HepG2 (cell line): ENCODE measurements around the gene ARMH1. TPM values are rescaled to one million over a fixed set of nuclear protein-coding genes. Genes with fewer than 3 reads are reported as not detected.

ENCODE experiments used
- BCL6 ChIP-seq: IDR thresholded peaks from 2 replicates; pipeline ENCODE4 v1.6.1; 2016; ENCODE audit warnings: missing genetic modification reagents, missing compliant biosample characterization
- CEBPG ChIP-seq: IDR thresholded peaks from 2 replicates; pipeline ENCODE4 v1.6.1; 2016
- CERS6 ChIP-seq: sonication (generic); formaldehyde crosslinking; IDR thresholded peaks from 2 replicates; pipeline ENCODE4 v1.5.0; 2020; ENCODE audit warnings: missing genetic modification reagents
- HNRNPK ChIP-seq: fragments of 200-400 bp; formaldehyde crosslinking; IDR thresholded peaks from 2 replicates; pipeline ENCODE4 v1.6.1; 2018; ENCODE audit warnings: low read length, low read depth, moderate library complexity, mild to moderate bottlenecking; ENCODE audit not compliant: poor library complexity, severe bottlenecking
- KAT8 ChIP-seq: IDR thresholded peaks from 2 replicates; pipeline ENCODE4 v1.6.1; 2016; ENCODE audit warnings: missing genetic modification reagents, missing compliant biosample characterization
- MLXIP ChIP-seq: sonication (generic); formaldehyde crosslinking; IDR thresholded peaks from 2 replicates; pipeline ENCODE4 v1.9.0; 2021; ENCODE audit warnings: missing genetic modification reagents, borderline replicate concordance
- NFYB ChIP-seq: sonication (generic); formaldehyde crosslinking; IDR thresholded peaks from 2 replicates; pipeline ENCODE4 v1.4.0; 2020; ENCODE audit warnings: missing genetic modification reagents
- NKX3-1 ChIP-seq: sonication (generic); formaldehyde crosslinking; IDR thresholded peaks from 2 replicates; pipeline ENCODE4 v1.5.0; 2020; ENCODE audit warnings: missing genetic modification reagents
- NR2C2 ChIP-seq: sonication (generic); formaldehyde crosslinking; IDR thresholded peaks from 2 replicates; pipeline ENCODE4 v1.4.0; 2020; ENCODE audit warnings: missing genetic modification reagents, mild to moderate bottlenecking, moderate library complexity, borderline replicate concordance
- RFXANK ChIP-seq: IDR thresholded peaks from 2 replicates; pipeline ENCODE4 v1.6.1; 2016
- SETDB1 ChIP-seq: sonication (generic); formaldehyde crosslinking; IDR thresholded peaks from 2 replicates; pipeline ENCODE4 v1.5.1; 2020; ENCODE audit warnings: missing genetic modification reagents, mild to moderate bottlenecking, borderline replicate concordance
- SNAPC2 ChIP-seq: sonication (generic); formaldehyde crosslinking; IDR thresholded peaks from 2 replicates; pipeline ENCODE4 v1.8.1; 2022; ENCODE audit warnings: mild to moderate bottlenecking, missing genetic modification reagents
- SRSF1 ChIP-seq: fragments of 200-400 bp; formaldehyde crosslinking; optimal IDR thresholded peaks from 2 replicates; pipeline ENCODE3; 2017; ENCODE audit warnings: mild to moderate bottlenecking, low read depth, low read length, moderate library complexity
- ZMAT3 ChIP-seq: sonication (generic); formaldehyde crosslinking; conservative IDR thresholded peaks from 2 replicates; pipeline ENCODE4 v1.7.0; 2021; ENCODE audit warnings: missing genetic modification reagents
- ZNF343 ChIP-seq: sonication (generic); formaldehyde crosslinking; IDR thresholded peaks from 2 replicates; pipeline ENCODE4 v1.4.0; 2020; ENCODE audit warnings: mild to moderate bottlenecking, missing genetic modification reagents
- ZNF496 ChIP-seq: sonication (generic); formaldehyde crosslinking; IDR thresholded peaks from 2 replicates; pipeline ENCODE4 v1.8.1; 2023; ENCODE audit warnings: mild to moderate bottlenecking, moderate library complexity, missing genetic modification reagents; ENCODE audit not compliant: insufficient replicate concordance
- ZNF550 ChIP-seq: sonication (generic); formaldehyde crosslinking; IDR thresholded peaks from 2 replicates; pipeline ENCODE4 v1.4.0; 2020; ENCODE audit warnings: mild to moderate bottlenecking, missing genetic modification reagents, borderline replicate concordance
- ZNF574 ChIP-seq: sonication (generic); formaldehyde crosslinking; IDR thresholded peaks from 2 replicates; pipeline ENCODE4 v1.4.0; 2020; ENCODE audit warnings: missing genetic modification reagents
- ZNF720 ChIP-seq: sonication (generic); formaldehyde crosslinking; IDR thresholded peaks from 2 replicates; pipeline ENCODE4 v1.4.0; 2020; ENCODE audit warnings: missing genetic modification reagents
- ZNF75D ChIP-seq: sonication (generic); formaldehyde crosslinking; IDR thresholded peaks from 2 replicates; pipeline ENCODE4 v1.8.1; 2023; ENCODE audit warnings: missing genetic modification reagents, mild to moderate bottlenecking, borderline replicate concordance
- ZNF775 ChIP-seq: sonication (generic); formaldehyde crosslinking; IDR thresholded peaks from 2 replicates; pipeline ENCODE4 v1.4.0; 2020; ENCODE audit warnings: missing genetic modification reagents, mild to moderate bottlenecking, moderate library complexity, borderline replicate concordance
- ZSCAN29 ChIP-seq: sonication (generic); formaldehyde crosslinking; conservative IDR thresholded peaks from 2 replicates; pipeline ENCODE4 v1.4.0; 2020; ENCODE audit warnings: mild to moderate bottlenecking, missing genetic modification reagents
- polyA plus RNA-seq, 8 experiments: library from polyadenylated mRNA; depleted of rRNA in 3 of 8; stranded (reverse) in 7 of 8; unstranded in 1 of 8; fragments of >200 nt; fragmentation: Illumina TruSeq in 4 of 8; extraction: Trizol in 4 of 8; gene quantifications; 2 replicates each; pipeline versions ENCODE4 v1.2.1 to v1.2.3, GENCODE V29; 2011 to 2016; ENCODE audit warnings: low read depth in 4 of 8, missing spikeins in 1 of 8, mixed read lengths in 1 of 8; ENCODE audit not compliant: insufficient read depth in 1 of 8
- total RNA-seq, 5 experiments: library from RNA; depleted of rRNA; stranded (reverse); fragments of >200 nt; fragmentation: Illumina TruSeq; extraction: Trizol; gene quantifications; 2 replicates each; pipeline ENCODE4 v1.2.3, GENCODE V29; 2016; ENCODE audit warnings: low read depth in 1 of 5

The ARMH1 gene
- total and polyA plus RNA-seq, 2 of the 13 experiments (the other 11 are each of a cell fraction or from before 2014, with no cell fraction given): 0.69 TPM; not detected in 1

GRCh38 chr1:44707959-44708831, 33.7 kb downstream of the ARMH1 start (continued):
- TF ChIP-seq MLXIP (CRISPR knock-in tag) (no peak), NKX3-1 (CRISPR knock-in tag) (no peak), RFXANK (CRISPR knock-in tag) (no peak), NR2C2 (CRISPR knock-in tag) (no peak), SETDB1 (CRISPR knock-in tag) (no peak), ZSCAN29 (CRISPR knock-in tag) (no peak), ZMAT3 (CRISPR knock-in tag) (no peak), ZNF75D (CRISPR knock-in tag) (no peak), ZNF775 (CRISPR knock-in tag) (no peak), ZNF343 (CRISPR knock-in tag) (no peak), ZNF720 (CRISPR knock-in tag) (no peak), CEBPG (CRISPR knock-in tag) (no peak), HNRNPK (no peak), ZNF574 (CRISPR knock-in tag) (no peak), BCL6 (CRISPR knock-in tag) (no peak), ZNF496 (CRISPR knock-in tag) (no peak), ZNF550 (no peak), KAT8 (CRISPR knock-in tag) (peak; percentile 31; the same call in 1 of the 2 replicates), SRSF1 (no peak), SNAPC2 (CRISPR knock-in tag) (0 out of 2 replicates have a peak, but pooled peaks have one; percentile 21), NFYB (no peak), CERS6 (CRISPR knock-in tag) (no peak)
